ENCODE measurements around the gene SNPH. TPM values are rescaled to one million over a fixed set of nuclear protein-coding genes. Genes with fewer than 3 reads are reported as not detected.

The SNPH gene
- total and polyA plus RNA-seq, 8 donors: 1.8 to 5.9 (median 2.3) TPM

GRCh38 chr20:1327241-1327653 is 61.2 kb downstream of the SNPH start:
- Histone ChIP-seq H3K36me3 (no peaks in the 10 kb centered on the region), H3K27me3 (no peaks in the 10 kb centered on the region), H3K4me1 (peaks cover 36 to 83% of the 10 kb centered on the region in 2 donors), H3K27ac (peak overlapping the region; percentile 98 to 99), H3K4me3 (no peak overlapping the region), H3K9me3 (no peaks in the 10 kb centered on the region)
- TF ChIP-seq, protein P1, sequence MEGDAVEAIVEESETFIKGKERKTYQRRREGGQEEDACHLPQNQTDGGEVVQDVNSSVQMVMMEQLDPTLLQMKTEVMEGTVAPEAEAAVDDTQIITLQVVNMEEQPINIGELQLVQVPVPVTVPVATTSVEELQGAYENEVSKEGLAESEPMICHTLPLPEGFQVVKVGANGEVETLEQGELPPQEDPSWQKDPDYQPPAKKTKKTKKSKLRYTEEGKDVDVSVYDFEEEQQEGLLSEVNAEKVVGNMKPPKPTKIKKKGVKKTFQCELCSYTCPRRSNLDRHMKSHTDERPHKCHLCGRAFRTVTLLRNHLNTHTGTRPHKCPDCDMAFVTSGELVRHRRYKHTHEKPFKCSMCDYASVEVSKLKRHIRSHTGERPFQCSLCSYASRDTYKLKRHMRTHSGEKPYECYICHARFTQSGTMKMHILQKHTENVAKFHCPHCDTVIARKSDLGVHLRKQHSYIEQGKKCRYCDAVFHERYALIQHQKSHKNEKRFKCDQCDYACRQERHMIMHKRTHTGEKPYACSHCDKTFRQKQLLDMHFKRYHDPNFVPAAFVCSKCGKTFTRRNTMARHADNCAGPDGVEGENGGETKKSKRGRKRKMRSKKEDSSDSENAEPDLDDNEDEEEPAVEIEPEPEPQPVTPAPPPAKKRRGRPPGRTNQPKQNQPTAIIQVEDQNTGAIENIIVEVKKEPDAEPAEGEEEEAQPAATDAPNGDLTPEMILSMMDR (IDR thresholded peaks at IDR 0.05): no peak
- intact Hi-C loops (cut with DNase I): loop anchor here in 1 of 2 donors (10.0 kb wide), 1 partner anchor 58 kb away; no protein-coding TSS in a partner anchor
- ATAC-seq (no peak), DNase-seq (peak in 1 of 4 donors; percentile 55)

DNA sequence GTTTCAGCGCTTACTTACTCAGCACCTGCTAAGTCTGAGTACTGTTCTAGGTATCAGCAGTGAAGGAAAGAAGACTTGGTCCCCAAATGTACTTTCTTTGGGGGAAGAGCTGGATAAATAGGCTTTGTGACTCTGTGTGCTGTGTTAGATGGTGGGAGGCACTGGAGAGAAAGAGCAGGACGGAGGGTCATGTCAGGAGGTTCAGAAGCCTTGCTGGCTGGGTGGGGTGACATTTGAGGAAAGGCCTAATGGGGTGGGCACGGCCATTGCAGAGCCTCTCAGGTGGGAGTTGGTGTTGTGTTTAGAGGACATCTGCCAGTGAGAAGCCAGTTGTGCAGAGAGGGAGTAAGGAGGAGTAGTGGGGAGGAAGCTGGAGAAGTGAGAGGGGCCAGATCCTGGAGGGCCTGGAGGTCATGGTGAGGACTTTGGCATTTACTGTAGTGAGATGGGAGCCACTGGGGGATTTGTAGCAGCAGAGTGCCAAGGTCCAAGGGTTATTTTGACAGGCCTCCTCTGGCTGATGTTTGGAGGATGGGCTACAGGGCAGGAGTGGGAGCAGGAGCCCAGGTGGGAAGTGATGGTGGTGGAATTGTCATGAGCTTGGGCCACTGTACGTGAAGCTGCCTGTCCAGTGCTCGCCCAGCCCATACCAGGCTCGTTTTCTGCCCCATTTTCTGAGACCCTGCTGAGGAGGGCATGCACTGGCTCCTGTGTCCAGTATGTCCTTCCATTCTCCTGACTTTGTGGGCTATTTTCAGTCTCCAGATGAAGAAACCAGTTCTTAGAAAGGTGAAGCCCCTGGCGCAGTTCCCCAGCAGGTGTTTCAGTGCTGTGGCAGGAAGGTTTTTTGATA is 62.0 kb downstream of the SNPH start:
- TF ChIP-seq, protein P1 (IDR thresholded peaks at IDR 0.05): no peak
- ATAC-seq: no peak
- peak overlapping the region; percentile 98 to 99 for H3K27ac ChIP-seq
- no peaks in the 10 kb centered on the region for H3K36me3 ChIP-seq
- H3K9me3 ChIP-seq: no peaks in the 10 kb centered on the region
- H3K27me3 ChIP-seq: no peaks in the 10 kb centered on the region
- intact Hi-C loops (cut with DNase I): loop anchor here in 1 of 2 donors (10.0 kb wide), 1 partner anchor 57 kb away; no protein-coding TSS in a partner anchor
- H3K4me3 ChIP-seq: peak overlapping the region in 1 of 2 donors; percentile 1
- DNase-seq: no peak
- H3K4me1 ChIP-seq: peaks cover 33 to 83% of the 10 kb centered on the region in 2 donors

GRCh38 chr20:1328680-1329330 is 62.7 kb downstream of the SNPH start, which contains the start of gene SDCBP2:
Gene SDCBP2, minus strand, starts transcription at chr20:1329139. Its CDS starts 8,723 bp downstream, at chr20:1320416.
- intact Hi-C loops (cut with DNase I): loop anchor here in 1 of 2 donors (10.0 kb wide), 1 partner anchor 56 kb away; no protein-coding TSS in a partner anchor
- Histone ChIP-seq H3K4me3 (peak within 1 kb of the TSS in 1 of 2 donors; percentile 1), H3K36me3 (no peaks in the 10 kb centered on the region), H3K27me3 (no peaks in the 10 kb centered on the region), H3K4me1 (peaks cover 33 to 84% of the 10 kb centered on the region in 2 donors), H3K9me3 (no peaks in the 10 kb centered on the region), H3K27ac (peak within 1 kb of the TSS; percentile 98 to 99)
- ATAC-seq (peak; percentile 58), DNase-seq (peak in 1 of 4 donors; percentile 74)
- TF ChIP-seq, protein P1 (IDR thresholded peaks at IDR 0.05): no peak

DNA sequence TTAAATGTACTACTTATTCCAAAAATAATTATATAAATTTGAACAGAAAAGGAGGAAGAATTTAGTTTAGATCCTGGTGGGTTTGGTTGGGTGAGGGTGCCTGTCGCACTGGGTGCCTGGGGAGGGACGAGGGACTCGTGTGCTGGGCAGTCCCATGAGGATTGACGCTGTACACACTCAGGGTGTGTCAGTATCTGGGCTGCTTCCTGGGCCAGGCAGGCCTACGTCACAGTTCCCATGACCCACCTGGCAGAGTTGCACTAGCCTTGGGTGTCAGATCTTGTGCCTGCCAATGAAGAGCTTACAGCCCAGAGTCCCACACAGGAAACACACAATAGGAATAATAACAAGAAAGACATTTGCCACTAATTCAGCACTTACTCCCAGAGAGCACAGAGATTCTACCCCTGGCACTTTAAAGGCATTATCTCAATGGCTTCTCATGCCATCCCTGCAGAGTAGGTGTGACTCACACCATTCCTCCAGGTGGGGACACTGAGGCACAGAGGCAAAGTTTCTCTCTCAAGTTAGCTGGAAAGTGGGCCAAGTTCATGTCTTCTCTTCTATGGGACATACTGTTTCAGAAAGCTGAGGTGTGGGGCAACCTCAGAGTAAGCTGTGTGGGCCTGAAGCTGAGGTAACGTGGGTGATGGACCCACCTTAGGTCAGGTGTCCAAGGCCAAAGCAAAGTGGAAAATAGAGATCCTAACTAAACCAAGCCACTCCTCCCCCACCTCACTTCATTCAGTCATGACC is 64.2 kb downstream of the SNPH start:
- ATAC-seq (peak; percentile 7), DNase-seq (peak in 1 of 4 donors; percentile 57)
- H3K4me3 ChIP-seq: no peak overlapping the region
- H3K4me1 ChIP-seq: peaks cover 29 to 82% of the 10 kb centered on the region in 2 donors
- TF ChIP-seq, protein P1 (IDR thresholded peaks at IDR 0.05): no peak
- no peaks in the 10 kb centered on the region for H3K27me3 ChIP-seq
- intact Hi-C loops (cut with DNase I): no loop called here
- no peaks in the 10 kb centered on the region for H3K36me3 ChIP-seq
- H3K9me3 ChIP-seq: no peaks in the 10 kb centered on the region
- peak overlapping the region; percentile 98 to 99 for H3K27ac ChIP-seq
